WI38 (cell line): ENCODE data around the gene PKHD1.

ENCODE experiments used
- H3K4me3 ChIP-seq: 2 replicates; pipeline ENCODE4 v1.5.1; 2011; ENCODE audit warnings: low read depth, mild to moderate bottlenecking, control low read depth, low read length
- TF ChIP-seq, protein P1 (sequence below): IDR thresholded peaks from 2 replicates; pipeline ENCODE4 v1.5.1; 2012; ENCODE audit warnings: low read depth, mild to moderate bottlenecking, control low read depth, low read length

Gene PKHD1

DNA sequence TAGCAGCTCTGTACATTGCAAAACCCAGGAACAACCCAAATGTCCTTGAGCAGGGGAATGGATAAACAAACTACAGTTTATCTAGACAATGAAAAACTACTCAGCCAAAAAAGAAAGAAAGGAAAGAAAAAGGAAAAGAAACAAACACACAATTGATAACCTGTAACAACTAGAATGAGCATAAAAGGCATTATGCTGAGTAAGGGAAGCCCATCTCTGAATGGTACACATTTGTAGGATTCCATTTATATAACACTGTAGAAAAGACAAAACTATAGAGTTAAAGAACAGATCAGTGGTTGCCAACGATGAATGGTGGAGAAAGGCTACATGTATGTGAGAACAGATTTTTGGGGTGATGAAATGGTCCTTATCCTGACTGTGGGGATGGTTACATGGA lies 454.0 kb downstream of the PKHD1 start:
- TF ChIP-seq, protein P1, sequence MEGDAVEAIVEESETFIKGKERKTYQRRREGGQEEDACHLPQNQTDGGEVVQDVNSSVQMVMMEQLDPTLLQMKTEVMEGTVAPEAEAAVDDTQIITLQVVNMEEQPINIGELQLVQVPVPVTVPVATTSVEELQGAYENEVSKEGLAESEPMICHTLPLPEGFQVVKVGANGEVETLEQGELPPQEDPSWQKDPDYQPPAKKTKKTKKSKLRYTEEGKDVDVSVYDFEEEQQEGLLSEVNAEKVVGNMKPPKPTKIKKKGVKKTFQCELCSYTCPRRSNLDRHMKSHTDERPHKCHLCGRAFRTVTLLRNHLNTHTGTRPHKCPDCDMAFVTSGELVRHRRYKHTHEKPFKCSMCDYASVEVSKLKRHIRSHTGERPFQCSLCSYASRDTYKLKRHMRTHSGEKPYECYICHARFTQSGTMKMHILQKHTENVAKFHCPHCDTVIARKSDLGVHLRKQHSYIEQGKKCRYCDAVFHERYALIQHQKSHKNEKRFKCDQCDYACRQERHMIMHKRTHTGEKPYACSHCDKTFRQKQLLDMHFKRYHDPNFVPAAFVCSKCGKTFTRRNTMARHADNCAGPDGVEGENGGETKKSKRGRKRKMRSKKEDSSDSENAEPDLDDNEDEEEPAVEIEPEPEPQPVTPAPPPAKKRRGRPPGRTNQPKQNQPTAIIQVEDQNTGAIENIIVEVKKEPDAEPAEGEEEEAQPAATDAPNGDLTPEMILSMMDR = no peak

GRCh38 chr6:51630011-51630410 lies 457.4 kb downstream of the PKHD1 start:
- TF ChIP-seq, protein P1 = no peak
- H3K4me3 ChIP-seq = no peak overlapping the region

More for the DNA sequence above, 454.0 kb downstream of the PKHD1 start:
- no peak overlapping the region for H3K4me3 ChIP-seq

DNA sequence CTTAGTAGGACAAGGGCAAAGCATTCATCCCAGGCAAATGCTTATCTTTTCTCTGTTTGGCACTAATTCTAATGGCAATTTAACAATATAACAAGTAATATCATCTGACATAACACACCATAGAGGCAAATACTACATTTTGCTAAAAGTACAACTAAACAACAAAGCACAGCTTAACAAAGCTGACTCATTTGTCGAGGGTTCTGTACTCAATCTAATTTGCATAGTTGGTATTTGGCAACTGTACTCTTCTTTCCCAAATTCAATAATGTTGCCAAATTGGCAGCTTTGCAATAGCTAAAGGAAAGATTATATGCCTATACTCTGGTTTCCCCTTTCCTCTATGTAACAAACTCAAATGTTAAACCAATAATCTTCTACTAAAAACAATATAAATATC lies 461.0 kb downstream of the PKHD1 start:
- TF ChIP-seq, protein P1 = no peak
- no peak overlapping the region for H3K4me3 ChIP-seq

GRCh38 chr6:51625566-51625965 lies 461.8 kb downstream of the PKHD1 start:
- TF ChIP-seq, protein P1 = no peak
- H3K4me3 ChIP-seq = no peak overlapping the region

DNA sequence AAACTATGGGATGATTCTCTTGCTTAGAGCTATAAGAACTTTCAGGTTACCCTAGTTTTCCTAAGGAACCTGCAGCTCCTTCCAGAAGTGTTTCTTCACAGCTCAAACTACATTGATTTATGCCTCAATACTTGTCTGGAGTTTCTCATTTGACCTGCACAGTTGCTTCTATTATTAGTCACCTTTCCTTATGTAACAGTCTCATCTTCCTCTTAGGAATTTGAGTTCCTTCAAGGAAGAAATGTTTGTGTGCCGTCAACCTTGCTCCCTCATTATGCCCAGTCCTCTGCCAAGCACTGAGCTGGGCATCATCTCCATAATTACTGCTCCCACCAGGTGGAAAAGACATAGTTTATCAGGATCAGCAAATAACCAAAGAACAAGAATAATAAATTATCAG lies 466.4 kb downstream of the PKHD1 start:
- TF ChIP-seq, protein P1 = no peak
- H3K4me3 ChIP-seq = no peak overlapping the region

GRCh38 chr6:51619042-51619799 lies 468.2 kb downstream of the PKHD1 start:
- H3K4me3 ChIP-seq = no peak overlapping the region
- TF ChIP-seq, protein P1 = no peak

DNA sequence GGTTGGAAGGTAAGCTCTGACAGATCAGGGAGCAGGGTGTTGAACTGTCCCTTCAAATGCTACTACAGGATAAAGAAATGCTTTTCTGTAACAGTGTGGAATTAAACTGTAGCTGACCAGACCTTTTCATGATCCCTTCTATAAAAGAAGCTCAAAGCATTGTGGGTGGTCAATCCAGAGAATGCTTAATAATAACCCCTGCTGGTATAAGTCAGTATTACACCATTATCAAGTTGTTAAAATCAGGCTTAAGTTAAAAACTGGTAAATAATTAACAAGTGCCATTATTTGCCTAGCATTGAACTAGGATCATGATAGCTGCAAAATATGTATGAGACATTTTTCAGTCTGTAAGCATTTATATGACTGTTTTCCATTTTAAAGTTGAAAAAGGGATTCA lies 468.9 kb downstream of the PKHD1 start:
- TF ChIP-seq, protein P1 = no peak
- no peak overlapping the region for H3K4me3 ChIP-seq
